ENCODE measurements around the gene DNAJC11. TPM values are rescaled to one million over a fixed set of nuclear protein-coding genes. Genes with fewer than 3 reads are reported as not detected.

The DNAJC11 gene
- total RNA-seq, 1 experiment from 2014 or later = 106 TPM

DNA sequence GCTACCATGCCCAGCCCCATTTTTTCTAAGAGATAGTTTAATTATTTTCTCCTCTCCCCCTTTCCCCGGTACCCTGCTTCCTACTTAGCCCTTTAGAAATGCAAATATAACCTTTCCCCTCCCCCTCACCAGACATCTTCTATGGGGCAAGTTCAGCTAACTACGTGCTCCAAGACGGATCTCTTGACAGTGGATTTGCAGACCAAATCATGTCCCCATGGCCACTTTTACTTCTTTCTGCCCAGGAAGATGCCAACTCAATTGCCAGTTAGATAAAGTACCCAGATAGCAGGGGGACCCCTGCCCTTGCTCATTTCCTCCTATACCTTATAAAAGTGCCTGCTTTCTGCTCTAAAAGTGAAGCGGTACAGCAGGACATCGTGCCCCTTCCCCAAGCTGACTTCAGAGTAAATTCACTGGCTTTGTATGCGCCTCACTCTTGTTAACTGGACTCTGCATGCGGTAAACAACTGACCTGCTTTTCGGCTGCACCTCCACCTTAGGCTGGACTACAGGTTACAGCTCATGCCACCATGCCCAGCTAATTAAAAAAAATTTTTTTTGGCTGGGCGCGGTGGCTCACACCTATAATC lies 7.4 kb downstream of the DNAJC11 start:
- H3K27me3 ChIP-seq (replicated peaks; ENCODE audit: insufficient read depth, low read depth, low read length, poor library complexity) = no peaks in the 10 kb centered on the region
- no TSS peak for BruUV-seq (replicated peaks)
- POLR2A ChIA-PET (ENCODE audit: low non-redundant PET) = interaction anchor here (0.6 kb wide), 1 partner anchor 355 kb away, joined by 3 read pairs; no protein-coding TSS in a partner anchor
- no peak for DNase-seq (ENCODE audit: low spot score)
- CTCF ChIA-PET = no interaction called here
- no peak overlapping the region for H3K27ac ChIP-seq (ENCODE audit: low read depth, low read length, poor library complexity, severe bottlenecking)
- no peak overlapping the region for H3K4me3 ChIP-seq (ENCODE audit: low read depth, low read length, poor library complexity, severe bottlenecking)
- TF ChIP-seq, protein P1, sequence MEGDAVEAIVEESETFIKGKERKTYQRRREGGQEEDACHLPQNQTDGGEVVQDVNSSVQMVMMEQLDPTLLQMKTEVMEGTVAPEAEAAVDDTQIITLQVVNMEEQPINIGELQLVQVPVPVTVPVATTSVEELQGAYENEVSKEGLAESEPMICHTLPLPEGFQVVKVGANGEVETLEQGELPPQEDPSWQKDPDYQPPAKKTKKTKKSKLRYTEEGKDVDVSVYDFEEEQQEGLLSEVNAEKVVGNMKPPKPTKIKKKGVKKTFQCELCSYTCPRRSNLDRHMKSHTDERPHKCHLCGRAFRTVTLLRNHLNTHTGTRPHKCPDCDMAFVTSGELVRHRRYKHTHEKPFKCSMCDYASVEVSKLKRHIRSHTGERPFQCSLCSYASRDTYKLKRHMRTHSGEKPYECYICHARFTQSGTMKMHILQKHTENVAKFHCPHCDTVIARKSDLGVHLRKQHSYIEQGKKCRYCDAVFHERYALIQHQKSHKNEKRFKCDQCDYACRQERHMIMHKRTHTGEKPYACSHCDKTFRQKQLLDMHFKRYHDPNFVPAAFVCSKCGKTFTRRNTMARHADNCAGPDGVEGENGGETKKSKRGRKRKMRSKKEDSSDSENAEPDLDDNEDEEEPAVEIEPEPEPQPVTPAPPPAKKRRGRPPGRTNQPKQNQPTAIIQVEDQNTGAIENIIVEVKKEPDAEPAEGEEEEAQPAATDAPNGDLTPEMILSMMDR (conservative IDR thresholded peaks at IDR 0.05; ENCODE audit: low read depth, low read length) = no peak
- no peak for TF ChIP-seq EZH2 (IDR thresholded peaks at IDR 0.05; ENCODE audit: borderline replicate concordance, low read depth, low read length, poor library complexity, severe bottlenecking)
- intact Hi-C loops (cut with micrococcal nuclease; ENCODE audit: unreplicated experiment) = no loop called here
- H3K36me3 ChIP-seq (ENCODE audit: insufficient read depth, low read length, poor library complexity, severe bottlenecking) = no peaks in the 10 kb centered on the region
- no peaks in the 10 kb centered on the region for H3K9me3 ChIP-seq (ENCODE audit: low read depth, low read length, poor library complexity, severe bottlenecking)
- H3K4me1 ChIP-seq (ENCODE audit: insufficient read depth, low read length, poor library complexity, severe bottlenecking) = no peaks in the 10 kb centered on the region

DNA sequence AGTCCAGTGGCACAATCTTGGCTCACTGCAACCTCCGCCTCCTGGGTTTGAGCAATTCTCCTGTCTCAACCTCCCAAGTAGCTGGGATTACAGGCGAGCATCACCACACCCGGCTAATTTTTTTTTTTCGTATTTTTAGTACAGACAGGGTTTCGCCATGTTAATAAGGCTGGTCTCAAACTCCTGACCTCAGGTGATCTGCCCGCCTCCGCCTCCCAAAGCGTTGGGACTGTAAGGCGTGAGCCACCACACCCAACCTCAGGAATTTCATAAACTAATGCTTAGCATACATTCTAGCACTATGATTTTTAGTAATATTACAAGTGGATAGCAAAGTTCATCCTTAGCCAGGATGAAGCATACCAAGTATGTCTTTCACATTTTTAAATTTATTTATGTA lies 8.7 kb downstream of the DNAJC11 start:
- ChIA-PET POLR2A (ENCODE audit: low non-redundant PET) (no interaction called here), CTCF (no interaction called here)
- TF ChIP-seq, protein P1 (conservative IDR thresholded peaks at IDR 0.05; ENCODE audit: low read depth, low read length) = no peak
- no peak for TF ChIP-seq EZH2 (IDR thresholded peaks at IDR 0.05; ENCODE audit: borderline replicate concordance, low read depth, low read length, poor library complexity, severe bottlenecking)
- Histone ChIP-seq H3K36me3 (ENCODE audit: insufficient read depth, low read length, poor library complexity, severe bottlenecking) (no peaks in the 10 kb centered on the region), H3K4me1 (ENCODE audit: insufficient read depth, low read length, poor library complexity, severe bottlenecking) (no peaks in the 10 kb centered on the region), H3K9me3 (ENCODE audit: low read depth, low read length, poor library complexity, severe bottlenecking) (no peaks in the 10 kb centered on the region), H3K27ac (ENCODE audit: low read depth, low read length, poor library complexity, severe bottlenecking) (no peak overlapping the region), H3K4me3 (ENCODE audit: low read depth, low read length, poor library complexity, severe bottlenecking) (no peak overlapping the region), H3K27me3 (replicated peaks; ENCODE audit: insufficient read depth, low read depth, low read length, poor library complexity) (no peaks in the 10 kb centered on the region)
- intact Hi-C loops (cut with micrococcal nuclease; ENCODE audit: unreplicated experiment) = no loop called here
- BruUV-seq (replicated peaks) = no TSS peak
- DNase-seq (ENCODE audit: low spot score) = no peak

DNA sequence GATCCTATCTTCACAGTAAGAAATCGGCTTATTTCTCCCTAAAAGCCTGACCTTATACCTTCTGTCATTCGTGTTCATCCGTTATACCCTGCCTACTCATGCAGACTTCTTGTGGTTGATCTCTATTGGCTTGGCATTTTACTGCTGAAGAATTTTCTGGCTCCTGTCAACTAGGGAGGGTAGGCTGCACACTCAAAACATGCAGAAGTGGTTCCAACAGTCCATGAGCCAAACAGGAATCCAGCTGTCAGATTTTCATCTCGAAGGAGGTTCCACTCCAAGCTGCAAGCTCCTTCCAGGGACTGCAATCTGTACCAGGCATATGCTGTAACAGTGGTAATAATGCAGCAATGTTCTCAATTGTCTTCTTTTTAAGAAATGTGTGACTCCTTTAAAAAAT lies 10.1 kb downstream of the DNAJC11 start:
- CTCF ChIA-PET = no interaction called here
- Histone ChIP-seq H3K36me3 (ENCODE audit: insufficient read depth, low read length, poor library complexity, severe bottlenecking) (no peaks in the 10 kb centered on the region), H3K9me3 (ENCODE audit: low read depth, low read length, poor library complexity, severe bottlenecking) (no peaks in the 10 kb centered on the region), H3K4me3 (ENCODE audit: low read depth, low read length, poor library complexity, severe bottlenecking) (no peak overlapping the region), H3K4me1 (ENCODE audit: insufficient read depth, low read length, poor library complexity, severe bottlenecking) (no peaks in the 10 kb centered on the region), H3K27me3 (replicated peaks; ENCODE audit: insufficient read depth, low read depth, low read length, poor library complexity) (no peaks in the 10 kb centered on the region), H3K27ac (ENCODE audit: low read depth, low read length, poor library complexity, severe bottlenecking) (no peak overlapping the region)
- POLR2A ChIA-PET (ENCODE audit: low non-redundant PET) = no interaction called here
- no peak for TF ChIP-seq EZH2 (IDR thresholded peaks at IDR 0.05; ENCODE audit: borderline replicate concordance, low read depth, low read length, poor library complexity, severe bottlenecking)
- TF ChIP-seq, protein P1 (conservative IDR thresholded peaks at IDR 0.05; ENCODE audit: low read depth, low read length) = no peak
- intact Hi-C loops (cut with micrococcal nuclease; ENCODE audit: unreplicated experiment) = no loop called here
- no peak for DNase-seq (ENCODE audit: low spot score)
- no TSS peak for BruUV-seq (replicated peaks)

Data from A673 (cell line).